ENCODE data around the gene HMG20B. TPM values are rescaled to one million over a fixed set of nuclear protein-coding genes. Genes with fewer than 3 reads are reported as not detected.

HMG20B gene
- total and polyA plus RNA-seq, 2 of the 8 experiments (the other 6 are each of a cell fraction or from before 2014, with no cell fraction given) = 42.9 to 74.2 TPM

- no peak overlapping the region for H4K8ac ChIP-seq (ENCODE audit: extremely low read depth, insufficient read depth, low read length)
- H3K4me1 ChIP-seq (replicated peaks in 1 of 4; ENCODE audit: control insufficient read depth in 3 of 4, insufficient read depth in 4 of 4, low read length in 3 of 4) = no peaks in the 10 kb centered on the region
- H2AK5ac ChIP-seq (ENCODE audit: low read depth, low read length) = no peak overlapping the region
- H4K20me1 ChIP-seq (replicated peaks in 1 of 2; ENCODE audit: control insufficient read depth in 1 of 2, insufficient read depth in 2 of 2, low read length in 2 of 2) = peaks cover 8 to 28% of the 10 kb centered on the region in 2 experiments
- POLR2A ChIA-PET (ENCODE audit: partially characterized antibody) = no interaction called here
- H2BK20ac ChIP-seq (ENCODE audit: low read length) = no peak overlapping the region
- FAIRE-seq = no peak
- no peak overlapping the region for H2BK120ac ChIP-seq (replicated peaks; ENCODE audit: low read depth, low read length)
- DNase-seq (ENCODE audit: low read depth in 1 of 2, low spot score in 2 of 2) = no peak
- no peak overlapping the region for H2BK12ac ChIP-seq (ENCODE audit: low read depth, low read length)
- H3K79me2 ChIP-seq (ENCODE audit: control insufficient read depth in 1 of 2, insufficient read depth in 2 of 2, low read length in 2 of 2) = no peaks in the 10 kb centered on the region
- no peak overlapping the region for H3K27ac ChIP-seq (ENCODE audit: low read depth, low read length)
- no peak overlapping the region for H3K9ac ChIP-seq (replicated peaks in 1 of 4; ENCODE audit: extremely low read depth in 1 of 4, low read depth in 3 of 4, low read length in 3 of 4)
- H3K4me3 ChIP-seq (ENCODE audit: extremely low read depth in 1 of 4, insufficient read depth in 2 of 4, low read depth in 3 of 4, low read length in 4 of 4) = no peak overlapping the region
- no peak overlapping the region for H3K4ac ChIP-seq (replicated peaks; ENCODE audit: insufficient read length, low read depth, low read length)
- CTCF ChIA-PET (ENCODE audit: partially characterized antibody) = interaction anchor here (1.2 to 7.5 kb wide), 4 partner anchors 16 to 66 kb away, joined by 4 to 54 read pairs (median 4); no protein-coding TSS in a partner anchor
- no peak overlapping the region for H4K5ac ChIP-seq (ENCODE audit: insufficient read length, low read depth, low read length)
- H3K36me3 ChIP-seq (ENCODE audit: control insufficient read depth in 2 of 4, insufficient read depth in 4 of 4, low read length in 3 of 4) = peaks cover 0 to 5% (median 1%) of the 10 kb centered on the region in 4 experiments; a peak in 1 of 8 replicates
- H2BK15ac ChIP-seq (ENCODE audit: low read length) = no peak overlapping the region
- H3K9me3 ChIP-seq (ENCODE audit: insufficient read depth in 2 of 2, low read depth in 1 of 2, low read length in 1 of 2) = no peaks in the 10 kb centered on the region
- H3K56ac ChIP-seq (replicated peaks; ENCODE audit: insufficient read length, low read depth, low read length) = no peak overlapping the region
- no peak overlapping the region for H2BK5ac ChIP-seq (ENCODE audit: low read depth, low read length)
- no peak overlapping the region for H3K18ac ChIP-seq (ENCODE audit: extremely low read depth, low read length)
- no peak overlapping the region for H3K4me2 ChIP-seq (ENCODE audit: insufficient read depth in 1 of 2, low read depth in 2 of 2, low read length in 2 of 2)
- no peaks in the 10 kb centered on the region for H3K23me2 ChIP-seq (ENCODE audit: low read depth, low read length)
- 88% methylated on average over 10 of the region's 10 CpGs; no CpG with 5 or more reads in 1 of the 2 experiments for WGBS, 2 experiments (ENCODE audit: extremely low coverage in 1 of 2, insufficient coverage in 1 of 2, insufficient read length in 1 of 2, insufficient replicate concordance in 2 of 2, low coverage in 1 of 2, low lambda C conversion rate in 2 of 2, missing lambda C conversion rate in 1 of 2)
- H3K14ac ChIP-seq (ENCODE audit: insufficient read length) = no peak overlapping the region
- no peak overlapping the region for H3K23ac ChIP-seq (ENCODE audit: insufficient read length)
- no peak for TF ChIP-seq TCF12 (IDR thresholded peaks at IDR 0.05; ENCODE audit: low read depth, low read length)
- TF ChIP-seq JUND (IDR thresholded peaks at IDR 0.05; ENCODE audit: low read length) = no peak
- no peak for TF ChIP-seq USF2 (IDR thresholded peaks at IDR 0.05; ENCODE audit: low read length)
- no peak overlapping the region for H4K91ac ChIP-seq (replicated peaks; ENCODE audit: insufficient read length, low read length)
- H3K27me3 ChIP-seq (replicated peaks in 1 of 4; ENCODE audit: control insufficient read depth in 3 of 4, extremely low read depth in 1 of 4, insufficient read depth in 3 of 4, low read length in 3 of 4) = no peaks in the 10 kb centered on the region; a peak in 1 of 7 replicates
- no peak overlapping the region for H2AFZ ChIP-seq (ENCODE audit: low read length)
- H3K79me1 ChIP-seq (ENCODE audit: low read depth, low read length) = peaks cover 2% of the 10 kb centered on the region; the same call in 1 of the 2 replicates
Observed at GRCh38 chr19:3549816-3550215, 22.9 kb upstream of the HMG20B start.
